ENCODE measurements around the gene KRTAP5-8. TPM values are rescaled to one million over a fixed set of nuclear protein-coding genes. Genes with fewer than 3 reads are reported as not detected.

KRTAP5-8 gene
- total RNA-seq, 1 donor from 2014 or later = not detected

Other genes with a start within 250 kb of the KRTAP5-8 start
- 29.8 and 30.2 TPM in 2 replicates for gene DHCR7, start 89.6 kb upstream of the KRTAP5-8 start, total RNA-seq
- 51.0 and 55.4 TPM in 2 replicates for gene NADSYN1, start 84.8 kb upstream of the KRTAP5-8 start, total RNA-seq
- gene KRTAP5-7, start 10.8 kb upstream of the KRTAP5-8 start, total RNA-seq = not detected in 2 replicates
- not detected in 2 replicates for gene KRTAP5-9, start 10.4 kb downstream of the KRTAP5-8 start, total RNA-seq
- gene KRTAP5-10, start 27.5 kb downstream of the KRTAP5-8 start, total RNA-seq = 0.30 and 0.31 TPM in 2 replicates
- not detected in 2 replicates for gene KRTAP5-11, start 44.9 kb downstream of the KRTAP5-8 start, total RNA-seq

Measured in osteocyte (in vitro differentiated cells).